Esophagus mucosa (tissue), 1 donor: Measurements from ENCODE around the gene AP3S2. TPM values are rescaled to one million over a fixed set of nuclear protein-coding genes. Genes with fewer than 3 reads are reported as not detected.

Source experiments
- total RNA-seq: library from RNA; stranded (reverse); gene quantifications from one replicate; pipeline ENCODE4 v1.2.4, GENCODE V29; 2023
- donor health status: DM: yes; HTN: yes; CAD: no.

The AP3S2 gene
- total RNA-seq, 1 donor from 2014 or later, result 20.6 TPM

Other genes starting within 250 kb of the AP3S2 start
- gene KIF7, start 238.5 kb downstream of the AP3S2 start, total RNA-seq, result 0.60 TPM
- 0.32 TPM for gene PLIN1, start 214.6 kb downstream of the AP3S2 start, total RNA-seq
- gene PEX11A, start 203.2 kb downstream of the AP3S2 start, total RNA-seq, result 3.5 TPM
- gene WDR93, start 203.2 kb downstream of the AP3S2 start, total RNA-seq, result not detected
- gene MESP1, start 142.7 kb downstream of the AP3S2 start, total RNA-seq, result 0.44 TPM
- gene MESP2, start 117.7 kb downstream of the AP3S2 start, total RNA-seq, result 0.40 TPM
- gene ANPEP, start 79.1 kb downstream of the AP3S2 start, total RNA-seq, result 3.1 TPM
- 17.5 TPM for gene ARPIN, start 19.0 kb upstream of the AP3S2 start, total RNA-seq
- gene ZNF710, start 107.3 kb upstream of the AP3S2 start, total RNA-seq, result 27.9 TPM
- gene IDH2, start 208.5 kb upstream of the AP3S2 start, total RNA-seq, result 114 TPM